Measurements from ENCODE around the gene SMG7. TPM values are rescaled to one million over a fixed set of nuclear protein-coding genes. Genes with fewer than 3 reads are reported as not detected.

Gene SMG7
- total RNA-seq, 1 donor = 36.7 TPM

DNA sequence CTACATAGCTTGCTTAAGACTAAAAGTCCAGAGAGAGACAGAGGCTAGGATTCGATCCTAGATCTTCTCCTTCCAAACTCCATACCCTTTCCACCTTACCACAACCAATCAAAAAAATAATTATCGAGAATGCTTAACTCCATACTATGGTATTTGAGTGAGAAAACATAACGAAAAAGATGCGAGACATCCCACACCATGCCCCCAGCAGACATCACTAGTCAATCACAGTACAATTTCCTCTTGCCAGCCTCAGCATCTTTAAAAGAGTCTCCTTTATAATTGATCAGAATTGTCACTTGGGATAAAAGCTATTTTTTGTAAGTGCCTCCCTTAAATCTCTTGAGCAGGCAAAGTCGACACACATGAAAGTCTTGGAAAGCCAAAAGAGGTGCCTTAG lies 117.1 kb downstream of the SMG7 start:
- no peak for DNase-seq (ENCODE audit: low read depth)
- TF ChIP-seq, protein P1, sequence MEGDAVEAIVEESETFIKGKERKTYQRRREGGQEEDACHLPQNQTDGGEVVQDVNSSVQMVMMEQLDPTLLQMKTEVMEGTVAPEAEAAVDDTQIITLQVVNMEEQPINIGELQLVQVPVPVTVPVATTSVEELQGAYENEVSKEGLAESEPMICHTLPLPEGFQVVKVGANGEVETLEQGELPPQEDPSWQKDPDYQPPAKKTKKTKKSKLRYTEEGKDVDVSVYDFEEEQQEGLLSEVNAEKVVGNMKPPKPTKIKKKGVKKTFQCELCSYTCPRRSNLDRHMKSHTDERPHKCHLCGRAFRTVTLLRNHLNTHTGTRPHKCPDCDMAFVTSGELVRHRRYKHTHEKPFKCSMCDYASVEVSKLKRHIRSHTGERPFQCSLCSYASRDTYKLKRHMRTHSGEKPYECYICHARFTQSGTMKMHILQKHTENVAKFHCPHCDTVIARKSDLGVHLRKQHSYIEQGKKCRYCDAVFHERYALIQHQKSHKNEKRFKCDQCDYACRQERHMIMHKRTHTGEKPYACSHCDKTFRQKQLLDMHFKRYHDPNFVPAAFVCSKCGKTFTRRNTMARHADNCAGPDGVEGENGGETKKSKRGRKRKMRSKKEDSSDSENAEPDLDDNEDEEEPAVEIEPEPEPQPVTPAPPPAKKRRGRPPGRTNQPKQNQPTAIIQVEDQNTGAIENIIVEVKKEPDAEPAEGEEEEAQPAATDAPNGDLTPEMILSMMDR (IDR thresholded peaks at IDR 0.05; ENCODE audit: insufficient read depth, low read depth, low read length) = no peak
- H3K4me3 ChIP-seq (ENCODE audit: low read depth, low read length) = no peak overlapping the region

DNA sequence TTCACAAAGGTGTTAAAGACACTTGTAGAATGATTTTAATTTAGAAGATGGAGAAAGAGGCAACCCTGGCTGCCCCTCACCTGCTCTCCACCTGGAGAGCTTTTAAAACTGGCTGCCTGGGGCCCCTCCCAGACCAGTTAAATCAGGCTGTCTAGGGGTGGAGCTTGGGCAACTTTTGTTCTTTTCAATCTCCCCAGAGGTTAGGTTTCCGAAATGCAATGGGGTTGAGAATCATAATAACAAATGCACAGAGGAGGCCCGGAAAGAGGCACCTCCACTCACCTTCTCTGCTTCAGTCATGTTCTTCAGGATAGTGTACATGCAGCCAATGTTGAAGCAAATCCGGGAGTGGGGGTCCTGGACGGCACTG lies 117.6 kb downstream of the SMG7 start:
- H3K4me3 ChIP-seq (ENCODE audit: low read depth, low read length) = no peak overlapping the region
- TF ChIP-seq, protein P1 (IDR thresholded peaks at IDR 0.05; ENCODE audit: insufficient read depth, low read depth, low read length) = no peak
- no peak for DNase-seq (ENCODE audit: low read depth)

DNA sequence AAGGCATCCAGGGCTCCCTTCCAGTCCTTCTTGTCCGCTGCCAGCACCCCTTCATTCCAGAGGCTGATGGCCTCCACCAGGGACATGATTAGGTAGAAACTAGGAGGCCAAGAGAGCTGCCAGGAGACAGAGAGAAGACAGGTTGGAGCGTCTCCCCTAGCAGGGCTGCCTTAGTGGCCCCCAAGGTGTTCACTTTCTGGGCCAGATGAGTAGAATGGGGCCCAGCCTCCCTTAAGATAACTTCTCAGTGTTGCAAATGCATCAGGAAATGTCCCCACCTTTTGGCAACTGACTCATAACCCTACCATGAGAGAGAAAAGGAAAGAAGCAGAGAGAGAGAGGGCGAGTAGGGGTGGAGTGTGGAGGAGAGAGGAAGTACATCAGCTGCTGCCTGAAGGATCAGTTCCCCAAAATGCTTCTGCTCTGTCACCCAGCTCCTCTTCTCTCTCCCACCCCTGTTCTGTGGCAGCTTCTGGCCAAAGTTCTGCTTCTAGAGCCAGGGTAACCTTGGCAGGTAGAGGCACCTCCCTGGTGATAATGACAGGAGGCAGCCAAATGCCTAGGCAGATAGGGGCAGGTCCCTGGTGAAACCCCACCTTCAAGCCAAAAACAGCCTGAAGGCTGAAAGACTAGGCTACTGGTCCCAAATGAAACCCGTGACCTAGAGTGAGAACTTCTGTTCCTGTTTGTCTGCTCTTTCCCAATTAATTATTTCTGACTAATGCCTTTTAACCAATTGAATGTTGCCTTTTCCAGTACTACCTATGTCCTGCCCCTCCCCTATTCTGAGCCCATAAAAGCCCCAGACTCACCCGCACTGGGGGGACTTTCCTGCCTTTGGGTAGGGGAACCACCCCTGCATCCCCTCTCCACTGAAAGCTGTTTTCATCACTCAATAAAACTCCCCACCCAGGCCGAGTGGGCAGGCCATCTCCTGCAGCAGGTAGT lies 118.2 kb downstream of the SMG7 start, which contains the start of gene NCF2:
Gene NCF2, minus strand, starts transcription at position 216 of the 948 bp plus-strand sequence. Its CDS starts 130 bp downstream, at position 86.
- no peak for DNase-seq (ENCODE audit: low read depth)
- TF ChIP-seq, protein P1 (IDR thresholded peaks at IDR 0.05; ENCODE audit: insufficient read depth, low read depth, low read length) = no peak
- H3K4me3 ChIP-seq (ENCODE audit: low read depth, low read length) = no peak within 1 kb of the TSS

DNA sequence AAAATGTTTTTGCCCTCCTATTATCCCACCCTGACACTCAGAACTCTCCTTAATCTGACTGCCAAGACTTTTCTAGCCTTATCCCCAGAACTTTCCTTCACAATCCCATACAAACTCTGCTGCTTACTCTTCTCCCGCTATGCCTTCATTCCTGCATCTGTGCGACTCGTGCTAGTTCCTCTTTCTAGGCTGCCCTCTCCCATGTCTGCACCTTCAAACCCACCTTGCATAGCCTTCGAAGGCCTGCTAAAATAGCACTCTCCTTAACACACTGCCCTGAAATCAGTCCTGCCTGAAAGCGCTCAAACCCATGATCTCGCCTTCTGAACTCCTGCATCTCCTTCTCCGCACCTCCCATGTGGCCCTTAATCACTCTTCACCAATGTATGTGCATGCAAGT lies 120.4 kb downstream of the SMG7 start:
- DNase-seq (ENCODE audit: low read depth) = no peak
- TF ChIP-seq, protein P1 (IDR thresholded peaks at IDR 0.05; ENCODE audit: insufficient read depth, low read depth, low read length) = no peak
- H3K4me3 ChIP-seq (ENCODE audit: low read depth, low read length) = no peak overlapping the region

DNA sequence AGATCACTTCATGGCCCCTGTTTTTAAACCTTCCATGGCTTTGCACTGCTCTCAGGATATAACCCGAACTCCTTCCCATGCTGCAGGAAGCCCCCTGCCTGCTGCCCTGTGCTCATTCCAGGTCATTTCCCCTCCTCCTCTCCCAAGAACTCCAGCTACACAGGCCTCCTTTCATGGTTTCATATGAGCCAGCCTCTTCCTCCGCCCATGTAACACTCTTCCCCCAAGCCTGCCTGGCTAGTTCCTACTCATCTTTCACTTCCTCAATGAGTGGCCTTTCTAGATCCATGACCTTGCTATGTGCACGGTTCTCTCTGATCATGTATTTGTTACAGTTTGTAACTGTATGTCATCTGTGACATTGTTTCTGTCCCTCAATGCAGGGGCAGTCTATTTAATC lies 121.1 kb downstream of the SMG7 start:
- no peak for DNase-seq (ENCODE audit: low read depth)
- no peak overlapping the region for H3K4me3 ChIP-seq (ENCODE audit: low read depth, low read length)
- TF ChIP-seq, protein P1 (IDR thresholded peaks at IDR 0.05; ENCODE audit: insufficient read depth, low read depth, low read length) = no peak

DNA sequence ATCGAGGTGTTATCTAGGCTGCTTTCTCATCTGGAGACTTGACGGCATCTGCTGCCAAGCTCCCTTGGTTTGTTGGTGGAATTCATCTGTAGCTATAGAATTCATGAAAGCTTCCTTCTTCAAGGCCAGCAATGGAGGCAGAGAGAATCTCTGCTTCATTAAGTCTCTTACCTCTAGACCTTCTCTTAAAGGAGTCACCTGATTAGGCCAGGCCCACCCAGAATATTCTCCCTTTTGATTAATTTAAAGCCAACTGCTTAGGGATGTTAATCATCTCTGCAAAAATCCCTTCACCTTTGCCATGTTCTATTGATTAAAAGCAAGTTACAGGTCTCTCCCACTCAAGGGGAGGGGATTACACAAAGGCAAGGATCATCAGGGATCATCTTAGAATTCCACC lies 123.2 kb downstream of the SMG7 start:
- DNase-seq (ENCODE audit: low read depth) = no peak
- H3K4me3 ChIP-seq (ENCODE audit: low read depth, low read length) = no peak overlapping the region
- TF ChIP-seq, protein P1 (IDR thresholded peaks at IDR 0.05; ENCODE audit: insufficient read depth, low read depth, low read length) = no peak
